Osteoblast (primary cell): ENCODE data around the gene PLA2G12A. TPM values are rescaled to one million over a fixed set of nuclear protein-coding genes. Genes with fewer than 3 reads are reported as not detected.
"Not testable (repeated sequence)": the region's sequence is repeated elsewhere in the genome, so short reads cannot be mapped to it uniquely, and the experiment has no call there.

Source experiments
- DNase-seq: peaks from one replicate; pipeline ENCODE4 v3.0.0; 2011; ENCODE audit warnings: low spot score, mixed read lengths; ENCODE audit not compliant: insufficient read length; ENCODE audit errors: missing footprints
- H2AFZ ChIP-seq: 2 replicates; pipeline ENCODE4 v1.6.0; 2011; ENCODE audit warnings: mild to moderate bottlenecking, low read length
- H3K27ac ChIP-seq: 2 replicates; pipeline ENCODE4 v1.5.1; 2011; ENCODE audit warnings: mild to moderate bottlenecking, low read depth, low read length, moderate library complexity
- H3K27me3 ChIP-seq: 2 replicates; pipeline ENCODE4 v1.6.0; 2012; ENCODE audit warnings: mild to moderate bottlenecking, control low read depth, inconsistent platforms, low read length, moderate library complexity; ENCODE audit not compliant: insufficient read depth
- H3K36me3 ChIP-seq: 2 replicates; pipeline ENCODE4 v1.5.1; 2011; ENCODE audit warnings: mild to moderate bottlenecking, low read length, control low read depth, moderate library complexity; ENCODE audit not compliant: insufficient read depth
- H3K4me1 ChIP-seq: 2 replicates; pipeline ENCODE4 v1.5.1; 2011; ENCODE audit warnings: mild to moderate bottlenecking, low read length, control low read depth, moderate library complexity; ENCODE audit not compliant: insufficient read depth
- H3K4me2 ChIP-seq: 2 replicates; pipeline ENCODE4 v1.6.0; 2011; ENCODE audit warnings: mild to moderate bottlenecking, low read length; ENCODE audit not compliant: insufficient read depth
- H3K4me3 ChIP-seq: fragments of 200-600 bp; sonication (generic); 3 replicates; pipeline ENCODE4 v1.5.1; 2012; ENCODE audit warnings: mild to moderate bottlenecking, low read length, inconsistent platforms; ENCODE audit not compliant: insufficient read depth
- H3K79me2 ChIP-seq: 2 replicates; pipeline ENCODE4 v1.6.0; 2012; ENCODE audit warnings: mild to moderate bottlenecking, low read length, control low read depth, inconsistent platforms; ENCODE audit not compliant: insufficient read depth
- H3K9me3 ChIP-seq: 2 replicates; pipeline ENCODE4 v1.5.1; 2011; ENCODE audit warnings: low read depth, low read length, control low read depth
- H4K20me1 ChIP-seq: 2 replicates; pipeline ENCODE4 v1.6.0; 2012; ENCODE audit warnings: mild to moderate bottlenecking, low read length, control low read depth; ENCODE audit not compliant: insufficient read depth
- CTCF ChIP-seq: IDR thresholded peaks from 2 replicates; pipeline ENCODE4 v1.5.1; 2011; ENCODE audit warnings: mild to moderate bottlenecking, low read depth, low read length, moderate library complexity; ENCODE audit errors: extremely low read depth
- total RNA-seq: library from RNA; depleted of rRNA; stranded (reverse); fragments of >200 nt; gene quantifications from 2 replicates; pipeline ENCODE4 v1.2.3, GENCODE V29; 2012

PLA2G12A gene
- total RNA-seq, 1 donor, result 16.3 TPM

DNA sequence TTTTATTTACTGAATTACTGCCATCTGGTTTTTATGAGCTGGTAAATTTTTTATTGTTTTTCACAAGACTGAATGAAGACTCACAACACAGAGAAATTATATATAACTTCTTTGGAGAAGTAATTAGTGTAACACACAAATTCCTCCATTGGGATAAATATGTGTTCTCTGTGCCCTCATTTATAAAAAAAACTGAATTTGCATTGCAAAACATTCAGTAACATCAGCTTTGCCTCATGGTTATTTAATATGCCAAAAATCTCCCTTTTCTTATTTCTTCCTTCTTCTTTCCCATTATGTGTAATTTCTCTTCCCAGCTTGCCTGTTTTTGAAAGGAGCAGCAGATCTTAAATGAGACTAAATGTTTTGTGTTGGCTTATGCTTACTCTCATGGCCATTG is 45.1 kb downstream of the PLA2G12A start:
- Histone ChIP-seq H3K27me3 (no peaks in the 10 kb centered on the region), H3K4me3 (no peak overlapping the region), H3K27ac (no peak overlapping the region), H2AFZ (no peak overlapping the region), H3K4me1 (no peaks in the 10 kb centered on the region), H3K79me2 (no peaks in the 10 kb centered on the region), H4K20me1 (no peaks in the 10 kb centered on the region), H3K36me3 (peaks cover 9% of the 10 kb centered on the region), H3K4me2 (no peak overlapping the region), H3K9me3 (no peaks in the 10 kb centered on the region)
- no peak for DNase-seq
- no peak for TF ChIP-seq CTCF

DNA sequence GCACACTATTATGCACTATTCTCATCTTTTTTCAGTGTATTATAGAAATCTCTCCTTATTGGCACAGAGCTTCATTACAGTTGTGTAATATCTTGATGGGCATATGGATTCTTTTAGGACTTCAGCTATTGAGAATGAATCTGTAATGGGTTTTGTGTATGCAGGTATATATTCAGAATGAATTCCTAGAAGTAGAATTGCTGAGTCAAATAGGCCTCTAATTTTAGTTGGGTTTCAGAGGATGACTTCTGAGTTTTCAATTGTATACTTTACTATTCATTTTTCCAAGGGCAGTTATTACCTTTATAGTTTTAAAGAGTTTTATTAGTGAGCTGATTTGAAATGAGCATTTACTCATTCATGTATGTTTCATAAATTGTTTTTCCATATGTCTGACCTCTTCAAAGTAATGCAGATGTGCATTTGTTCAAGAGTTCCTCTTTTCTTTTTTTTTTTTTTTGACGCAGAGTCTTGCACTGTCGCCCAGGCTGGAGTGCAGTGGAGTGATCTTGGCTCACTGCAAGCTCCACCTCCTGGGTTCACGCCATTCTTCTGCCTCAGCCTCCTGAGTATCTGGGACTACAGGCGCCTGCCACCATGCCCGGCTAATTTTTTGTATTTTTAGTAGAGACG is 46.1 kb downstream of the PLA2G12A start:
- H3K9me3 ChIP-seq, result no peaks in the 10 kb centered on the region
- H4K20me1 ChIP-seq, result no peaks in the 10 kb centered on the region
- H3K79me2 ChIP-seq, result no peaks in the 10 kb centered on the region
- no peak for DNase-seq
- H3K27me3 ChIP-seq, result no peaks in the 10 kb centered on the region
- H3K4me2 ChIP-seq, result no peak overlapping the region
- H3K36me3 ChIP-seq, result peaks cover 4% of the 10 kb centered on the region
- H2AFZ ChIP-seq, result no peak overlapping the region
- no peak for TF ChIP-seq CTCF
- no peaks in the 10 kb centered on the region for H3K4me1 ChIP-seq
- H3K27ac ChIP-seq, result no peak overlapping the region
- no peak overlapping the region for H3K4me3 ChIP-seq

DNA sequence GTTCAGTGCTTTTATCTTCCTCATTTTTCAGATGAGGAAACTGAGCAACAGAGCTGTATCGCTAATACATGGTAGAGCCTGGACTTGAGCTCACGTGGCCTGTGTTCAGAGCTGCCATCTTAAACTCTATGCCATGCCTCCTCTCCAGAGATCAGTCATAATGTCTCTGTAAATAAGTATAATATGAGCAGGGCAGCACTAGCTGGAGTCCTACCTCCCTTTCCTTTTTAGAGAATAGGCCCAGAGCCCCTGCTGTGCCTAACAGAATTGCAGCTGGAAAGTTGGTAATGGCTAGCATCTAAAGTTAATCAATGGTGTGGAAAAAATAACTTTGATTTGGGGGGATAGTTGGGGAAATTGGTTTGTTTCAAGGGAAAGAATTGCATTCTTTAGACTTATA is 47.0 kb downstream of the PLA2G12A start:
- no peak for TF ChIP-seq CTCF

GRCh38 chr4:109678925-109679324 is 50.9 kb downstream of the PLA2G12A start:
- H3K27me3 ChIP-seq, H2AFZ ChIP-seq, H3K4me1 ChIP-seq, H3K4me3 ChIP-seq, DNase-seq, H4K20me1 ChIP-seq, H3K79me2 ChIP-seq, H3K27ac ChIP-seq, H3K9me3 ChIP-seq, H3K4me2 ChIP-seq, H3K36me3 ChIP-seq: not testable (repeated sequence)

More for the DNA sequence above, 47.0 kb downstream of the PLA2G12A start:
- Histone ChIP-seq H3K27me3 (no peaks in the 10 kb centered on the region), H3K27ac (no peak overlapping the region), H3K9me3 (no peaks in the 10 kb centered on the region), H2AFZ (no peak overlapping the region), H3K4me3 (no peak overlapping the region), H3K36me3 (peaks cover 4% of the 10 kb centered on the region), H3K79me2 (no peaks in the 10 kb centered on the region), H3K4me1 (no peaks in the 10 kb centered on the region), H4K20me1 (no peaks in the 10 kb centered on the region), H3K4me2 (no peak overlapping the region)
- no peak for DNase-seq

DNA sequence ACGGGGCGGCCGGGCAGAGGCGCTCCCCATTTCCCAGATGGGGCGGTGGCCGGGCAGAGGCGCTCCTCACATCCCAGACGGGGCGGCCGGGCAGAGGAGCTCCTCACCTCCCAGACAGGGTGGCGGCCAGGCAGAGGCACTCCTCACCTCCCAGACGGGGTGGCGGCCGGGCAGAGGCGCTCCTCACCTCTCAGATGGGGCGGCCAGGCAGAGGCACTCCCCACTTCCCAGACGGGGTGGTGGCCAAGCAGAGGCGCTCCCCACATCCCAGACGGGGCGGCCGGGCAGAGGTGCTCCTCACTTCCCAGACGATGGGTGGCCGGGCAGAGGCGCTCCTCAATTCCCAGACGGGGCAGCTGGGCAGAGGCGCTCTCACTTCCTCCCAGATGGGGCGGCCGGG is 51.4 kb downstream of the PLA2G12A start:
- H3K27ac ChIP-seq, H3K36me3 ChIP-seq, DNase-seq, H3K4me1 ChIP-seq, H3K79me2 ChIP-seq, H3K4me2 ChIP-seq, H2AFZ ChIP-seq, H4K20me1 ChIP-seq, H3K27me3 ChIP-seq, H3K4me3 ChIP-seq, H3K9me3 ChIP-seq: not testable (repeated sequence)
